Measurements from ENCODE around the gene UROC1. TPM values are rescaled to one million over a fixed set of nuclear protein-coding genes. Genes with fewer than 3 reads are reported as not detected.

Gene UROC1
- total RNA-seq, 2 experiments from 2014 or later: 0.09 TPM; not detected in 1

DNA sequence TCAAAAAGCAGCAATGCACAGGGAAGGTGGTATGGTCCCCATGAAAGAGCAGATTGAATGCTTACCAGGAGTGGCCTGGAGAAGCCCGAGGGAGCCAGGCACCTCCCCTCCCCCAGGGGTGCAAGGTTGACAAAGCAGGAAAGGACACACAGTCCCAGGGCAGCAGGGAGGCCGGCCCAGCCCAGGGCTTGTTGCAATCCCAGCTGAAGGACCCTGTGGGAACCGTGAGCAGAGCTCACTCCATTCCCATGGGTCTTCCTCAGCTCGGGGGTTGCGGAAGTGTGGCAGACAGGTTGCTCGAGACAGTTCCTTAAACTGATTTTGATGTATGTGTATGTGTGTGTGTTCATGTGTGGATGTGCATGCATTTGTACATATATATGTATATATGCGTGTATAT is 15.8 kb downstream of the UROC1 start:
- no peak overlapping the region for H3K27ac ChIP-seq (ENCODE audit: low read depth, low read length, poor library complexity, severe bottlenecking)
- no peak overlapping the region for H3K4me3 ChIP-seq (ENCODE audit: low read depth, low read length, poor library complexity, severe bottlenecking)
- H3K79me2 ChIP-seq (ENCODE audit: insufficient read depth, low read depth, low read length): no peaks in the 10 kb centered on the region
- H2AFZ ChIP-seq (ENCODE audit: low read length): no peak overlapping the region
- H3K9me2 ChIP-seq (ENCODE audit: insufficient read depth, low read length): no peaks in the 10 kb centered on the region
- no peaks in the 10 kb centered on the region for H4K20me1 ChIP-seq (ENCODE audit: insufficient read depth, low read length)
- no peak for DNase-seq (ENCODE audit: low spot score)
- no TSS peak for BruUV-seq (replicated peaks)
- TF ChIP-seq CTCF (conservative IDR thresholded peaks at IDR 0.05; ENCODE audit: low read length) (no peak), EZH2phosphoT487 (IDR thresholded peaks at IDR 0.05; ENCODE audit: borderline replicate concordance, low read depth, low read length) (no peak)
- ChIA-PET POLR2A (no interaction called here), CTCF (ENCODE audit: unreplicated experiment) (no interaction called here)
- intact Hi-C loops (cut with micrococcal nuclease; ENCODE audit: unreplicated experiment): no loop called here
- H3K36me3 ChIP-seq (ENCODE audit: insufficient read depth, low read length): no peaks in the 10 kb centered on the region
- no peak overlapping the region for H3K4me2 ChIP-seq (ENCODE audit: low read length)
- H3K9me3 ChIP-seq (ENCODE audit: low read length): no peaks in the 10 kb centered on the region
- H3K4me1 ChIP-seq (ENCODE audit: insufficient read depth, low read length, poor library complexity, severe bottlenecking): peaks cover 35% of the 10 kb centered on the region

GRCh38 chr3:126501054-126501453 is 16.5 kb downstream of the UROC1 start:
- no peak overlapping the region for H3K4me3 ChIP-seq (ENCODE audit: low read depth, low read length, poor library complexity, severe bottlenecking)
- no peak overlapping the region for H3K27ac ChIP-seq (ENCODE audit: low read depth, low read length, poor library complexity, severe bottlenecking)
- DNase-seq (ENCODE audit: low spot score): peak; percentile 24
- POLR2A ChIA-PET: no interaction called here
- no peaks in the 10 kb centered on the region for H3K9me2 ChIP-seq (ENCODE audit: insufficient read depth, low read length)
- intact Hi-C loops (cut with micrococcal nuclease; ENCODE audit: unreplicated experiment): no loop called here
- CTCF ChIA-PET (ENCODE audit: unreplicated experiment): no interaction called here
- H4K20me1 ChIP-seq (ENCODE audit: insufficient read depth, low read length): no peaks in the 10 kb centered on the region
- H3K9me3 ChIP-seq (ENCODE audit: low read length): no peaks in the 10 kb centered on the region
- TF ChIP-seq CTCF (conservative IDR thresholded peaks at IDR 0.05; ENCODE audit: low read length) (no peak), EZH2phosphoT487 (IDR thresholded peaks at IDR 0.05; ENCODE audit: borderline replicate concordance, low read depth, low read length) (no peak)
- H3K4me1 ChIP-seq (ENCODE audit: insufficient read depth, low read length, poor library complexity, severe bottlenecking): peaks cover 36% of the 10 kb centered on the region
- no TSS peak for BruUV-seq (replicated peaks)
- H2AFZ ChIP-seq (ENCODE audit: low read length): no peak overlapping the region
- H3K4me2 ChIP-seq (ENCODE audit: low read length): 0 out of 2 replicates have a peak overlapping the region, but pooled peaks have one; percentile 14
- H3K79me2 ChIP-seq (ENCODE audit: insufficient read depth, low read depth, low read length): no peaks in the 10 kb centered on the region
- H3K36me3 ChIP-seq (ENCODE audit: insufficient read depth, low read length): no peaks in the 10 kb centered on the region

- no peaks in the 10 kb centered on the region for H3K79me2 ChIP-seq (ENCODE audit: insufficient read depth, low read depth, low read length)
- no peak overlapping the region for H3K4me2 ChIP-seq (ENCODE audit: low read length)
- H3K4me3 ChIP-seq (ENCODE audit: low read depth, low read length, poor library complexity, severe bottlenecking): no peak overlapping the region
- H2AFZ ChIP-seq (ENCODE audit: low read length): no peak overlapping the region
- H3K9me2 ChIP-seq (ENCODE audit: insufficient read depth, low read length): no peaks in the 10 kb centered on the region
- intact Hi-C loops (cut with micrococcal nuclease; ENCODE audit: unreplicated experiment): no loop called here
- peaks cover 36% of the 10 kb centered on the region for H3K4me1 ChIP-seq (ENCODE audit: insufficient read depth, low read length, poor library complexity, severe bottlenecking)
- no peaks in the 10 kb centered on the region for H3K9me3 ChIP-seq (ENCODE audit: low read length)
- no TSS peak for BruUV-seq (replicated peaks)
- no peak overlapping the region for H3K27ac ChIP-seq (ENCODE audit: low read depth, low read length, poor library complexity, severe bottlenecking)
- H4K20me1 ChIP-seq (ENCODE audit: insufficient read depth, low read length): no peaks in the 10 kb centered on the region
- ChIA-PET POLR2A (no interaction called here), CTCF (ENCODE audit: unreplicated experiment) (no interaction called here)
- TF ChIP-seq EZH2phosphoT487 (IDR thresholded peaks at IDR 0.05; ENCODE audit: borderline replicate concordance, low read depth, low read length) (no peak), CTCF (conservative IDR thresholded peaks at IDR 0.05; ENCODE audit: low read length) (no peak)
- no peaks in the 10 kb centered on the region for H3K36me3 ChIP-seq (ENCODE audit: insufficient read depth, low read length)
- no peak for DNase-seq (ENCODE audit: low spot score)
These were observed 17.6 kb downstream of the UROC1 start for GRCh38 chr3:126500016-126500415.

All from OCI-LY7 (cell line).